Upper lobe of left lung (tissue), 6 donors: Measurements from ENCODE around the gene PTPRA. TPM values are rescaled to one million over a fixed set of nuclear protein-coding genes. Genes with fewer than 3 reads are reported as not detected.

ENCODE experiments used
- ATAC-seq, 2 donors: fragments of 200-7000 bp; cut with Tn5 transposase; one replicate each; pipeline ENCODE4 v1.9.1; 2022; ENCODE audit warnings: mild to moderate bottlenecking in 2 of 2, moderate library complexity in 2 of 2; ENCODE audit not compliant: low FRiP score in 2 of 2
- DNase-seq, 2 donors: peaks; one replicate each; pipeline ENCODE4 v3.0.0-alpha.2; 2019 to 2020
- H3K27ac ChIP-seq, 4 donors: fragments of 200-600 bp; sonication (generic); one replicate each; pipeline ENCODE4 v1.5.1; 2016 to 2019
- H3K27me3 ChIP-seq, 4 donors: fragments of 200-600 bp; sonication (generic); one replicate each; pipeline ENCODE4 v1.5.1; 2017 to 2019
- H3K36me3 ChIP-seq, 4 donors: fragments of 200-600 bp; sonication (generic); one replicate each; pipeline ENCODE4 v1.5.1; 2016 to 2019
- H3K4me1 ChIP-seq, 4 donors: fragments of 200-600 bp; sonication (generic); one replicate each; pipeline ENCODE4 v1.5.1; 2018 to 2019
- H3K4me3 ChIP-seq, 4 donors: fragments of 200-600 bp; sonication (generic); one replicate each; pipeline ENCODE4 v1.5.1; 2017 to 2019; ENCODE audit warnings: mild to moderate bottlenecking in 2 of 4, moderate library complexity in 1 of 4
- H3K9me3 ChIP-seq, 4 donors: fragments of 200-600 bp; sonication (generic); one replicate each; pipeline ENCODE4 v1.5.1; 2018 to 2019
- CTCF ChIP-seq, 6 experiments: fragments of 450-650 bp in 4 of 6; fragments of 200-600 bp in 2 of 6; sonication (generic) in 2 of 6; IDR thresholded peaks; one replicate each; pipeline ENCODE4 v1.5.1; 2016 to 2019; ENCODE audit warnings: antibody characterized with exemption in 6 of 6
- EP300 ChIP-seq, 4 donors: sonication (generic); formaldehyde crosslinking; IDR thresholded peaks; one replicate each; pipeline ENCODE4 v1.5.1; 2017; ENCODE audit warnings: antibody characterized with exemption in 4 of 4, control low read depth in 2 of 4
- POLR2A ChIP-seq, 4 donors: fragments of 450-650 bp; IDR thresholded peaks; one replicate each; pipeline ENCODE4 v1.5.1; 2016 to 2017; ENCODE audit warnings: antibody characterized with exemption in 4 of 4, mild to moderate bottlenecking in 2 of 4
- POLR2AphosphoS5 ChIP-seq, 2 donors: sonication (generic); formaldehyde crosslinking; IDR thresholded peaks; one replicate each; pipeline ENCODE4 v1.5.1; 2017; ENCODE audit warnings: antibody characterized with exemption in 2 of 2
- WGBS, 2 donors: methylation state at CpG; one replicate each; pipeline ENCODE4 v1.1.5; 2017 to 2018; 5-methylcytosine and 5-hydroxymethylcytosine counted together
- total RNA-seq, 6 donors: library from RNA; depleted of rRNA in 4 of 6; stranded (reverse); fragments of >200 nt in 4 of 6; gene quantifications; one replicate each; pipeline versions ENCODE4 v1.1.0 to v1.2.1, GENCODE V29; 2016 to 2021
- donor health status: DM: no; HTN: no; CAD: no; lungs with moderate emphysema.
- donor health status: DM: no; HTN: yes; CAD: no; lungs with severe emphysema.

PTPRA gene
- total RNA-seq, 6 donors from 2014 or later, result 22.0 to 60.3 (median 51.1) TPM

DNA sequence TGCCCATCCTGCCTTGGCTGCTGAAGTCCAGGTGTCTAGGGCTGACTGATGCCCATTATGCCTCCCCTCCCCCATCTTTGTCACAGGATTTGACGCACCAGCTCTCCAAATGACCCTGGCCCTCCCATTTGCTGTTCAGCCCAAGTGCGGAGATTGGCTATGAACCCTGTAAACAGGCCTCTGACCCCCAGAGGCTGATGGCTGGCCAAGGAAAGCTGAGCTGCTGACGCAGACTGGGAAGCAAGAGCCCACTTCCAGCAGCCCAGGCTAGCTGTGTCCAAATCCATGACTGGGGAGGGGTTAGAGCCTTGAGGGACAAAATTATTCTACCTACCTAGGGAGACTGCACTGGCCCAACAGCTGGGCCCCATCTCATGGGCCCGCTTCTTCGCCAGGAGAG lies 169.3 kb downstream of the PTPRA start:
- DNase-seq (no peak), ATAC-seq (no peak)
- TF ChIP-seq EP300 (IDR thresholded peaks at IDR 0.05), result no peak
- no peak for TF ChIP-seq POLR2A (IDR thresholded peaks at IDR 0.05)
- TF ChIP-seq CTCF (IDR thresholded peaks at IDR 0.05), result no peak
- TF ChIP-seq POLR2AphosphoS5 (IDR thresholded peaks at IDR 0.05), result no peak
- Histone ChIP-seq H3K27ac (peak overlapping the region in 3 of 4 donors; percentile 12 to 69 (median 57)), H3K4me1 (peaks cover 15 to 34% (median 25%) of the 10 kb centered on the region in 4 donors), H3K4me3 (no peak overlapping the region), H3K36me3 (peaks cover 0 to 34% (median 28%) of the 10 kb centered on the region in 4 donors), H3K9me3 (no peaks in the 10 kb centered on the region), H3K27me3 (no peaks in the 10 kb centered on the region)
- WGBS, 2 donors, result 86% methylated on average over 5 of the region's 5 CpGs; no CpG with 5 or more reads in 1 of the 2 donors

GRCh38 chr20:3043322-3043721 lies 170.0 kb downstream of the PTPRA start, which contains the start of gene GNRH2:
TSS of gene GNRH2 (plus strand) at chr20:3043622. CDS start at chr20:3044415, 793 bp downstream.
- Histone ChIP-seq H3K4me3 (no peak within 1 kb of the TSS), H3K4me1 (peaks cover 16 to 36% (median 27%) of the 10 kb centered on the region in 4 donors), H3K9me3 (no peaks in the 10 kb centered on the region), H3K27ac (peak within 1 kb of the TSS in 3 of 4 donors; percentile 12 to 95 (median 57)), H3K36me3 (peaks cover 0 to 34% (median 27%) of the 10 kb centered on the region in 4 donors), H3K27me3 (no peaks in the 10 kb centered on the region)
- DNase-seq, result no peak
- ATAC-seq, result no peak
- TF ChIP-seq POLR2AphosphoS5 (IDR thresholded peaks at IDR 0.05) (no peak), EP300 (IDR thresholded peaks at IDR 0.05) (no peak), CTCF (IDR thresholded peaks at IDR 0.05) (no peak), POLR2A (IDR thresholded peaks at IDR 0.05) (no peak)
- WGBS, 2 donors, result 74 to 83% methylated on average over 1 to 3 of the region's 3 CpGs

- Histone ChIP-seq H3K27me3 (no peaks in the 10 kb centered on the region), H3K4me3 (peak overlapping the region in 1 of 4 donors; percentile 98), H3K4me1 (peaks cover 16 to 36% (median 27%) of the 10 kb centered on the region in 4 donors), H3K27ac (peak overlapping the region in 1 of 4 donors; percentile 95), H3K9me3 (no peaks in the 10 kb centered on the region), H3K36me3 (peaks cover 0 to 34% (median 24%) of the 10 kb centered on the region in 4 donors)
- no peak for ATAC-seq
- 100% methylated on average over 8 of the region's 8 CpGs; no CpG with 5 or more reads in 1 of the 2 donors for WGBS, 2 donors
- no peak for DNase-seq
- TF ChIP-seq POLR2A (IDR thresholded peaks at IDR 0.05), result no peak
- no peak for TF ChIP-seq EP300 (IDR thresholded peaks at IDR 0.05)
- TF ChIP-seq CTCF (IDR thresholded peaks at IDR 0.05), result no peak
Observed at GRCh38 chr20:3044336-3044965, 171.2 kb downstream of the PTPRA start.

GRCh38 chr20:3045042-3045815 lies 171.9 kb downstream of the PTPRA start:
- Histone ChIP-seq H3K4me3 (peak overlapping the region; percentile 50 to 99 (median 88)), H3K27me3 (no peaks in the 10 kb centered on the region), H3K36me3 (peaks cover 0 to 32% (median 19%) of the 10 kb centered on the region in 4 donors), H3K9me3 (no peaks in the 10 kb centered on the region), H3K4me1 (peaks cover 16 to 36% (median 27%) of the 10 kb centered on the region in 4 donors), H3K27ac (peak overlapping the region; percentile 82 to 95 (median 89))
- peak; percentile 73 to 90 for ATAC-seq
- 2 to 3% methylated on average over 12 to 15 of the region's 24 CpGs for WGBS, 2 donors
- TF ChIP-seq POLR2AphosphoS5 (IDR thresholded peaks at IDR 0.05) (no peak), POLR2A (IDR thresholded peaks at IDR 0.05) (peak in 1 of 4 donors; percentile 22), EP300 (IDR thresholded peaks at IDR 0.05) (no peak), CTCF (IDR thresholded peaks at IDR 0.05) (no peak)
- DNase-seq, result peak in 1 of 2 donors; percentile 85
